Bronchial epithelial cell (primary cell): ENCODE data around the gene VPS72. TPM values are rescaled to one million over a fixed set of nuclear protein-coding genes. Genes with fewer than 3 reads are reported as not detected.
"Not testable (repeated sequence)": the region's sequence is repeated elsewhere in the genome, so short reads cannot be mapped to it uniquely, and the experiment has no call there.

ENCODE experiments used
- DNase-seq: peaks from one replicate; pipeline ENCODE4 v3.0.0-alpha.2; 2010; ENCODE audit warnings: low read depth
- FAIRE-seq: peaks from 2 replicates; lab custom pipeline; 2011; peaks lifted over from hg19 to GRCh38; lab: Jason Lieb, UNC
- H3K27me3 ChIP-seq: 2 replicates; pipeline ENCODE4 v1.5.1; 2011; ENCODE audit warnings: low read length; ENCODE audit not compliant: control insufficient read depth, insufficient read depth
- H3K36me3 ChIP-seq: 2 replicates; pipeline ENCODE4 v1.5.1; 2011; ENCODE audit warnings: low read length; ENCODE audit not compliant: control insufficient read depth, insufficient read depth
- H3K4me3 ChIP-seq: 2 replicates; pipeline ENCODE4 v1.5.1; 2011; ENCODE audit warnings: mild to moderate bottlenecking, low read depth, low read length, control low read depth
- CTCF ChIP-seq: IDR thresholded peaks from 2 replicates; pipeline ENCODE4 v1.5.1; 2011; ENCODE audit warnings: mild to moderate bottlenecking, moderate library complexity, low read length, control low read depth, inconsistent platforms; ENCODE audit not compliant: insufficient read depth, severe bottlenecking
- total RNA-seq: library from RNA; depleted of rRNA; stranded (reverse); fragments of >200 nt; gene quantifications from 2 replicates; pipeline ENCODE4 v1.2.1, GENCODE V29; 2014

VPS72 gene
- total RNA-seq, 1 donor from 2014 or later = 64.2 TPM

- DNase-seq (peak; percentile 93), FAIRE-seq (no peak)
- no peaks in the 10 kb centered on the region for H3K27me3 ChIP-seq
- no peak for TF ChIP-seq CTCF
- peak within 1 kb of the TSS; percentile 62 for H3K4me3 ChIP-seq
- peaks cover 8% of the 10 kb centered on the region for H3K36me3 ChIP-seq
Observed at GRCh38 chr1:151198254-151199127, 8.5 kb upstream of the VPS72 start, which contains the start of gene PIP5K1A. Gene PIP5K1A (plus strand): TSS chr1:151198552. CDS start chr1:151198997, 445 bp downstream.

- no peak for TF ChIP-seq CTCF
- FAIRE-seq (no peak), DNase-seq (peak; percentile 62)
Observed at GRCh38 chr1:151197863-151198253, 7.9 kb upstream of the VPS72 start.

GRCh38 chr1:151196292-151196800, 6.3 kb upstream of the VPS72 start:
- H3K4me3 ChIP-seq = no peak overlapping the region
- no peak for FAIRE-seq
- no peaks in the 10 kb centered on the region for H3K27me3 ChIP-seq
- TF ChIP-seq CTCF = peak; percentile 29
- no peaks in the 10 kb centered on the region for H3K36me3 ChIP-seq
- peak; percentile 87 for DNase-seq

More at GRCh38 chr1:151197863-151198253, 7.9 kb upstream of the VPS72 start:
- Histone ChIP-seq H3K27me3 (no peaks in the 10 kb centered on the region), H3K36me3 (peaks cover 5% of the 10 kb centered on the region), H3K4me3 (peak overlapping the region; percentile 62)

GRCh38 chr1:151194894-151195594, 5.0 kb upstream of the VPS72 start:
- DNase-seq = peak; percentile 98
- H3K27me3 ChIP-seq, H3K36me3 ChIP-seq, FAIRE-seq: not testable (repeated sequence)
- peak overlapping the region; percentile 7 for H3K4me3 ChIP-seq

GRCh38 chr1:151193856-151194255, 3.9 kb upstream of the VPS72 start:
- H3K4me3 ChIP-seq = no peak overlapping the region
- no peak for FAIRE-seq
- no peaks in the 10 kb centered on the region for H3K27me3 ChIP-seq

More at GRCh38 chr1:151193856-151194255, 3.9 kb upstream of the VPS72 start:
- DNase-seq = no peak
- no peak for TF ChIP-seq CTCF
- H3K36me3 ChIP-seq = no peaks in the 10 kb centered on the region
